Measurements from ENCODE around the gene TAB2.

GRCh38 chr6:149451376-149452036 is 134.0 kb downstream of the TAB2 start:
- no peak for TF ChIP-seq EZH2 (IDR thresholded peaks at IDR 0.05; ENCODE audit: low read length, unreplicated experiment)
- no peak for TF ChIP-seq CTCF (conservative IDR thresholded peaks at IDR 0.05; ENCODE audit: low read depth, low read length)
- no peak for TF ChIP-seq EZH2phosphoT487 (IDR thresholded peaks at IDR 0.05; ENCODE audit: borderline replicate concordance, low read length)
